HL-60/S4 treated with retinoic acid at 250 ng/mL for 4 days and 3 days (cell line): ENCODE data around the gene ASXL2.
"Not testable (repeated sequence)": the region's sequence is repeated elsewhere in the genome, so short reads cannot be mapped to it uniquely, and the experiment has no call there.

ENCODE experiments used
- in situ Hi-C: fragments of 300-500 bp; cut with MboI; formaldehyde crosslinking; loops from 2 replicates; pipeline ENCODE4 v1.7.0; 2022; ENCODE audit warnings: low sequenced_read_pairs

ASXL2 gene

GRCh38 chr2:25838152-25838756 lies 40.0 kb downstream of the ASXL2 start:
- in situ Hi-C loops: no loop called here

- in situ Hi-C loops: no loop called here
Observed at GRCh38 chr2:25835906-25836305, 42.4 kb downstream of the ASXL2 start.

GRCh38 chr2:25833566-25833965 lies 44.7 kb downstream of the ASXL2 start:
- in situ Hi-C loops: no loop called here

DNA sequence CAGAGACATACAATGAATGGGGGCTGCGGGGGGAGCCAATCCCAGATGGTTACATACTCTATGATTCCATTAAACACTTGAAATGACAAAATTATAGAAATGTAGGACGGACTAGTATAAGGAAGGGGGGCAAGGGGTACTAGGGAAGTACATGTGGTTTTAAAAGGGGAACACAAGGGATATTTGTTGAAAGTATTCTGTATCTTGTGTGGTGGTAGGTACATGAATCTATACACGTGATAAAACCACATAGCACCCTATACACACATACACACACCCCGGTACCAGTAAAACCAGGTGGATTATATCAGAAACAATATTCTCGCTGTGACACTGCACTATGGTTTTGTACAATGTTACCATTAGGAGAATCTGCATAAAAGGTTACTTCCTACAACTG lies 45.4 kb downstream of the ASXL2 start:
- in situ Hi-C loops: no loop called here

- in situ Hi-C loops: no loop called here
Observed at GRCh38 chr2:25831746-25832449, 46.4 kb downstream of the ASXL2 start.

- in situ Hi-C loops: no loop called here
Observed at GRCh38 chr2:25829828-25830227, 48.5 kb downstream of the ASXL2 start.

GRCh38 chr2:25829377-25829704 lies 48.9 kb downstream of the ASXL2 start:
- in situ Hi-C loops: no loop called here

- in situ Hi-C loops: not testable (repeated sequence)
Observed at GRCh38 chr2:25828532-25829376, 49.5 kb downstream of the ASXL2 start.

DNA sequence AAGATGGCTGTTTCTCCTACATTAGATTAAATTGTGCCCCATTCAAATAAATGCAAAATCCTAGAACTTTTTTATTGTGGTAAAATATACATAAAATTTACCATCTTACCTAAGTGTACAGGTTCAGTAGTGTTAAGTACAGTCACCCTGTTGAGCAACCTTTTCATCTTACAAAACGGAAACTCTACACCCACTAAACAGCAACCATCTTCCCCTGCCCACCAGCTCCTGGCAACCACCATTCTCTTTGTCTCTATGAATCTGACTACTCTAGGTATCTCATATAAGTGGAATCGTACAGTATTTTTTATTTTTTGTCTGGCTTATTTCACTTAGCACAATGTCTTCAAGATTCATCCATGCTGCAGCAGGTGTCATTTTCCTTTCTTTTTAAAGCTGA lies 53.0 kb downstream of the ASXL2 start:
- in situ Hi-C loops: no loop called here

- in situ Hi-C loops: no loop called here
Observed at GRCh38 chr2:25824718-25825117, 53.6 kb downstream of the ASXL2 start.

GRCh38 chr2:25824216-25824615 lies 54.1 kb downstream of the ASXL2 start:
- in situ Hi-C loops: no loop called here

DNA sequence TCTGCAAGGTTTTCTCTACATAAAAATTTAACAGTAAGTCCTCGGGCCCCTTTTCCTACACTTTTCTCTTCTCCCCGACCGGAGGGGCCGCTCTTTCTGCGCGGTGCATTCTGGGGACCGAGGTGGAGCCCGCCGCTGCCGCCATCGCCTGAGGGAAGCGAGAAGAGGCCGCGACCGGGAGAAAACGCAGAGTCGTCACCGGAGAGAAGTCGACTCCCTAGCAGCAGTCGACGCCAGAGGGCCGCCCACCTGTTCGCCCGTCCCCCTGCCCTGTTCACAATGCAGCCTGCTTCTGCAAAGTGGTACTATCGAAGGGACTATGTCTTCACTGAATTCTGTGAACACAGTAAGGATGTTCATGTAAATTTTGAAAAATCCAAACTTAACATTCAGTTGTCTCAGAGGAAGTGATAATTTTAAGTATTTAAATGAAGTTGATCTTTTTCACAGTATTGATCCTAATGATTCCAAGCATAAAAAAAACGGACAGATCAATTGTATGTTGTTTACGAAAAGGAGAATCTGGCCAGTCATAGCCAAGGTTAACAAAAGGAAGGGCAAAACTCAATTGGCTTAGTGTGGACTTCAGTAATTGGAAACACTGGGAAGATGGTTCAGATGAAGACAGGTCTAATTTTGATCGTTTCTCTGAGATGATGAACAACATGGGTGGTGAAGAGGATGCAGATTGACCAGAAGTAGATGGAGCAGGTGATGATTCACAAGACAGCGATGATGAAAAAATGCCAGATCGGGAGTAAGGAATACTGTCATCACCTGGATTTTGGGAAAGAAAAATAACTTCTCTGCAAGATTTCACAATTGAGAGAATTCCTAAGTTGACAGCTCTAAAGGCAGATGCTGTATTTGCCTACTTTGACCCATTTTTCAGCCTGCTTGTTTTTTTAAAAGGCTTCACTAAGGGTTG lies 55.8 kb downstream of the ASXL2 start:
- in situ Hi-C loops: no loop called here

DNA sequence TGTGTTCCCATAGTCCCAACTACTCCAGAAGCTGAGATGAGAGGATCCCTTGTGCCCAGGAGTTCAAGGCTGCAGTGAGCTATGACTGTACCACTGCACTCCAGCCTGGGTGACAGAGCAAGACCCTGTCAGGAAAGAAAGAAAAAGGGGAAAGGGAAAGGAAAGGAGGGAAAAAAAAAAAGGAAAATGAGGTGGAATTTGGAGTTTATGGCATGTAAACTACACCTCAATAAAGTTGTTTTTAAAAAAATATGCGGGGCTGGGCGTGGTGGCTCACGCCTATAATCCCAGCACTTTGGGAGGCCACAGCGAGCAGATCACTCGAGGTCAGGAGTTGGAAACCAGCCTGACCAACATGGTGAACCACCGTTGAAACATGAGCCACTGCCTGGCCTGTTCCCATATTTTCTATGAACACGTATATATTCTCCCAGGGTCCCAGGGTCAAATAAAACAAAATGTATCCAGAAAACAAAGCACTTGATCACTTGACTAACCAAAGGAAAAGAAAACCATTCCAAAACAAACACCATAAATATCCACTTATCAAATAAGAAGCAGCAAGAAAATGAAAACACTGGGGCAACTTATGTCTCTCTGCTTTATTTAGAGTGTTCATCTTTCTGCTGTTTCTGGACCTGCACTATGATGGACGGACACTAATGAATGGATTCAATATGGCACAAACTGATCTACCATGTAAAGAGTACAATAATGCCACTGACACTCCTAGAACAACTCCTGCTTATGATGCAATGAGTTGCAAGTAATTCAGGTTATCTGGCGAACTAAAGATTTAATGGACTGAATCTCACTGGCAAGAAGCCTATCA lies 56.8 kb downstream of the ASXL2 start:
- in situ Hi-C loops: no loop called here

DNA sequence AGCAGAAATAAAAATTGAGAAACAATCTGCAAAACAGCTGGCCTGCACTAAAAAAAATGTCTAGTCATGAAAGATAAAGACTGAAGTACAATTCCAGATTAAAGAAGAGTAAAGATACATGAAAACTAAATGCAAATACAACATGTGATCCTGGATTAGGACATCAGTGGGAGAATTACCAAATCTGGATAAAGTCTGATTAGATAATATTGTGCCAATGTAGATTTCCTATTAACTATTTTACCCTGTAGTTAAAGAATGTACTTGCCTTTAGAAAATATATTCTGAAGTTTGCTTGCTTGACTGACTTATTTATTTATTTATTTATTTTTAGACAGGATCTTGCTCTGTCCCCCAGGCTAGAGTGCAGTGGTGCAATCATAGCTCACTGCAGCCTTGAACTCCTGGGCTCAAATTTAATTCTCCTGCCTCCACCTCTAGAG lies 58.7 kb downstream of the ASXL2 start:
- in situ Hi-C loops: no loop called here

GRCh38 chr2:25817630-25818029 lies 60.7 kb downstream of the ASXL2 start:
- in situ Hi-C loops: no loop called here

- in situ Hi-C loops: no loop called here
Observed at GRCh38 chr2:25817006-25817405, 61.3 kb downstream of the ASXL2 start.

DNA sequence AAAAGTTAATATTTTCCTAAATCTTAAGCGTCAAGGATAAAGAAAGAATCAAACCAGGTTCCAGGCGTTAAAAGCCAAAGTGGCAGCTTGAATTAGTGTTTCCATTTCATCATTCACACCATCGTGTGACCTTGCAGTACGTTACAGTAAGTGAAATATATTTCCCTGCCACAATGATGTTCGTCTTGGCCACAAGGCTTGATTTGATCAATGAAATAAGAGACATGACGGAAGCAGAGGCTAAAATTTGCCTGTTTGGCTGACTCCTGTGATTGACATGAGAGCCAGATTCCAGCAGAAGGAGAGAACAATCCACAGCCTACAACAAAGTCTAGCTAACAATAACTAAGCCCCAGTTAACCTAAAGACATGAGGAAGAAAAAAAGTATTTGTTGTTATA lies 62.0 kb downstream of the ASXL2 start:
- in situ Hi-C loops: no loop called here

- in situ Hi-C loops: no loop called here
Observed at GRCh38 chr2:25814681-25815080, 63.6 kb downstream of the ASXL2 start.

- in situ Hi-C loops: no loop called here
Observed at GRCh38 chr2:25810428-25810827, 67.9 kb downstream of the ASXL2 start.

DNA sequence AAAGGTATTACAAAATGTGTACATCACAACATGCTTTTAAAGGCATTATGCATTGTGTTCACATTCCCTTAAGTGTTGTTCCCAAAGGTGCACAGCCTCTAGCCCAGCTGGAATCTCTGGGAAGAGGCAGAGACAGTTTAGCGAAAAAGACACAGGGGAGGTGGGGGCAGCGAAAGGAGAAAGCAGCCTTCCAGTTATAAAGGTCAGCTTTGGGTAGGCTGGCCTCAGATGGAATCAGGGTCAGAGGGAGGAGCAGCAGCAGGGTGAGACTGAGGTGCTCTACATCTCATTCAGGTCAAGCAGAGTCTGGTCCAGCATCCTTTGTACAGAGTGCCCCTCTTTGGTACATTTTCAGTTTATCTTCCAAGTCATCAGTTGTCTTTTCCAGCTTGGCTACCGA lies 68.6 kb downstream of the ASXL2 start:
- in situ Hi-C loops: no loop called here
